ENCODE results near the gene CAMTA1. TPM values are rescaled to one million over a fixed set of nuclear protein-coding genes. Genes with fewer than 3 reads are reported as not detected.

Gene CAMTA1
- total RNA-seq, 1 experiment from 2014 or later, result 69.5 TPM

- TF ChIP-seq MAX (IDR thresholded peaks at IDR 0.05), result no peak
- no peak for TF ChIP-seq ZFX (IDR thresholded peaks at IDR 0.05)
- no peak for TF ChIP-seq YY1 (IDR thresholded peaks at IDR 0.05; ENCODE audit: extremely low read depth, insufficient replicate concordance, low read depth, low read length)
Measured at GRCh38 chr1:6953216-6953615, 168.0 kb downstream of the CAMTA1 start (continued).

- DNase-seq (ENCODE audit: low read depth, low spot score), result no peak
- POLR2A ChIA-PET, result no interaction called here
- H3K4me3 ChIP-seq (replicated peaks in 1 of 2; ENCODE audit: low read depth in 1 of 2, low read length in 2 of 2), result no peak overlapping the region
Measured at GRCh38 chr1:6953907-6954364, 168.7 kb downstream of the CAMTA1 start.

GRCh38 chr1:6954591-6954990 lies 169.3 kb downstream of the CAMTA1 start:
- no peak overlapping the region for H3K27ac ChIP-seq (ENCODE audit: low read depth, low read length)
- no TSS peak for BruUV-seq (replicated peaks)
- no peaks in the 10 kb centered on the region for H3K9me3 ChIP-seq (ENCODE audit: control insufficient read depth in 1 of 2, insufficient read depth in 1 of 2, low read depth in 1 of 2, low read length in 2 of 2)
- ChIA-PET POLR2A (no interaction called here), RAD21 (ENCODE audit: low non-redundant PET in 1 of 2, low total read pairs in 2 of 2, uncharacterized antibody in 2 of 2, unreplicated experiment in 2 of 2) (no interaction called here), CTCF (no interaction called here)
- no peak for DNase-seq (ENCODE audit: low read depth, low spot score)
- peaks cover 0 to 7% of the 10 kb centered on the region in 2 experiments; a peak in 2 of 4 replicates for H3K4me1 ChIP-seq (ENCODE audit: control insufficient read depth in 1 of 2, insufficient read depth in 2 of 2, low read length in 2 of 2)
- TF ChIP-seq ZBTB33 (IDR thresholded peaks at IDR 0.05; ENCODE audit: extremely low read depth, insufficient replicate concordance, low read length), result no peak
- no peak for TF ChIP-seq EGR1 (IDR thresholded peaks at IDR 0.05; ENCODE audit: low read depth)
- no peak for TF ChIP-seq ELF1 (IDR thresholded peaks at IDR 0.05; ENCODE audit: borderline replicate concordance, low read depth)
- no peak for TF ChIP-seq REST (IDR thresholded peaks at IDR 0.05; ENCODE audit: low read depth)
- no peak for TF ChIP-seq SP1 (IDR thresholded peaks at IDR 0.05; ENCODE audit: low read depth)
- no peak for TF ChIP-seq FOSL1 (IDR thresholded peaks at IDR 0.05; ENCODE audit: low read depth)
- no peak for TF ChIP-seq CEBPB (IDR thresholded peaks at IDR 0.05; ENCODE audit: low read depth)
- no peak for TF ChIP-seq SRF (IDR thresholded peaks at IDR 0.05; ENCODE audit: low read depth)
- no peak for TF ChIP-seq EZH2phosphoT487 (IDR thresholded peaks at IDR 0.05; ENCODE audit: borderline replicate concordance)
- TF ChIP-seq SIN3A (IDR thresholded peaks at IDR 0.05; ENCODE audit: low read depth), result no peak
- no peak for TF ChIP-seq MAX (IDR thresholded peaks at IDR 0.05)
- H3K79me2 ChIP-seq (ENCODE audit: insufficient read depth, low read length), result no peaks in the 10 kb centered on the region
- no peaks in the 10 kb centered on the region for H4K20me1 ChIP-seq (ENCODE audit: insufficient read depth)
- no peak overlapping the region for H3K9ac ChIP-seq (ENCODE audit: low read length)
- no peak overlapping the region for H3K4me2 ChIP-seq (ENCODE audit: low read length)
- no peaks in the 10 kb centered on the region for H3K27me3 ChIP-seq (ENCODE audit: insufficient read depth, low read length)
- H3K4me3 ChIP-seq (replicated peaks in 1 of 2; ENCODE audit: low read depth in 1 of 2, low read length in 2 of 2), result no peak overlapping the region
- intact Hi-C loops (cut with micrococcal nuclease), result no loop called here
- no peaks in the 10 kb centered on the region for H3K36me3 ChIP-seq (ENCODE audit: control insufficient read depth in 1 of 2, insufficient read depth in 2 of 2, low read length in 2 of 2)
- ATAC-seq, result no peak
- H2AFZ ChIP-seq (ENCODE audit: low read depth, low read length, poor library complexity, severe bottlenecking), result no peak overlapping the region
- H3K9me2 ChIP-seq (ENCODE audit: insufficient read depth), result no peaks in the 10 kb centered on the region

More at GRCh38 chr1:6953907-6954364, 168.7 kb downstream of the CAMTA1 start:
- H3K9ac ChIP-seq (ENCODE audit: low read length), result no peak overlapping the region
- intact Hi-C loops (cut with micrococcal nuclease), result no loop called here
- H3K4me2 ChIP-seq (ENCODE audit: low read length), result no peak overlapping the region
- ATAC-seq, result no peak
- no peaks in the 10 kb centered on the region for H3K27me3 ChIP-seq (ENCODE audit: insufficient read depth, low read length)
- RAD21 ChIA-PET (ENCODE audit: low non-redundant PET in 1 of 2, low total read pairs in 2 of 2, uncharacterized antibody in 2 of 2, unreplicated experiment in 2 of 2), result no interaction called here
- H3K4me1 ChIP-seq (ENCODE audit: control insufficient read depth in 1 of 2, insufficient read depth in 2 of 2, low read length in 2 of 2), result peaks cover 0 to 7% of the 10 kb centered on the region in 2 experiments; a peak in 1 of 4 replicates
- H3K36me3 ChIP-seq (ENCODE audit: control insufficient read depth in 1 of 2, insufficient read depth in 2 of 2, low read length in 2 of 2), result no peaks in the 10 kb centered on the region
- no TSS peak for BruUV-seq (replicated peaks)
- no peak overlapping the region for H2AFZ ChIP-seq (ENCODE audit: low read depth, low read length, poor library complexity, severe bottlenecking)
- CTCF ChIA-PET, result no interaction called here
- H3K9me2 ChIP-seq (ENCODE audit: insufficient read depth), result no peaks in the 10 kb centered on the region
- no peak overlapping the region for H3K27ac ChIP-seq (ENCODE audit: low read depth, low read length)
- no peaks in the 10 kb centered on the region for H4K20me1 ChIP-seq (ENCODE audit: insufficient read depth)
- no peak for TF ChIP-seq FOSL1 (IDR thresholded peaks at IDR 0.05; ENCODE audit: low read depth)
- H3K9me3 ChIP-seq (ENCODE audit: control insufficient read depth in 1 of 2, insufficient read depth in 1 of 2, low read depth in 1 of 2, low read length in 2 of 2), result no peaks in the 10 kb centered on the region
- H3K79me2 ChIP-seq (ENCODE audit: insufficient read depth, low read length), result no peaks in the 10 kb centered on the region

All from HCT116 (cell line).